K562 (cell line): Measurements from ENCODE around the gene NINL.

ENCODE experiments used
- CEBPB ChIP-seq: fragments of 450-650 bp; IDR thresholded peaks from 2 replicates; pipeline ENCODE4 v1.6.1; 2016; ENCODE audit warnings: missing genetic modification characterization, missing compliant biosample characterization
- CREM ChIP-seq: IDR thresholded peaks from 2 replicates; pipeline ENCODE4 v1.6.1; 2014; ENCODE audit warnings: antibody characterized with exemption, low read depth
- EP300 ChIP-seq: IDR thresholded peaks from 2 replicates; pipeline ENCODE4 v1.6.1; 2012; ENCODE audit warnings: low read length, improper control_type of control experiment
- NEUROD1 ChIP-seq: fragments of 150-350 bp; IDR thresholded peaks from 2 replicates; pipeline ENCODE4 v1.6.1; 2014; ENCODE audit warnings: borderline replicate concordance, low read length, low read depth; ENCODE audit not compliant: partially characterized antibody
- RREB1 ChIP-seq: fragments of 250-450 bp; sonication (Bioruptor Pico); IDR thresholded peaks from 2 replicates; pipeline ENCODE4 v1.4.0; 2020
- U2AF1 ChIP-seq: fragments of 200-400 bp; formaldehyde crosslinking; optimal IDR thresholded peaks from 2 replicates; pipeline ENCODE3; 2017; ENCODE audit warnings: mild to moderate bottlenecking, low read depth, low read length, moderate library complexity

DNA sequence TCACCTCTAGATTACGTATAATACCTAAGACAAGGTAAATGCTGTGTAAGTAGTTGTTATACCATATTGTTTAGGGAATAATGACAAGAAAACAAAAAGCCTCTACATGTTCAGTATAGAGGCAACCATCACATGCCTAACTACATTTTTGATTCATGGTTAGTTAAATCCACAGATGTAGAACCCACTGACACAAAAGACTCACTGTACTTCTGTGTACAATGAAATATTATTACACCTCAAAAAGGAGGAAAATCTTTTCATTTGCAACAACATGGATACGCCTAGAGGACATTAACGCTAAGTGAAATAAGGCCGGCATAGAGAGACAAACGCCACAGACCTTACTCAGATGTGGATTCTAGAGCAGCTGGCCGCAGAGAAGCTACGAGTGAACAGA, 50.5 kb downstream of the NINL start:
- TF ChIP-seq RREB1 (no peak), EP300 (no peak), CEBPB (no peak), U2AF1 (no peak), CREM (no peak), NEUROD1 (no peak)
